ENCODE measurements around the gene UBAP2L.

UBAP2L gene

DNA sequence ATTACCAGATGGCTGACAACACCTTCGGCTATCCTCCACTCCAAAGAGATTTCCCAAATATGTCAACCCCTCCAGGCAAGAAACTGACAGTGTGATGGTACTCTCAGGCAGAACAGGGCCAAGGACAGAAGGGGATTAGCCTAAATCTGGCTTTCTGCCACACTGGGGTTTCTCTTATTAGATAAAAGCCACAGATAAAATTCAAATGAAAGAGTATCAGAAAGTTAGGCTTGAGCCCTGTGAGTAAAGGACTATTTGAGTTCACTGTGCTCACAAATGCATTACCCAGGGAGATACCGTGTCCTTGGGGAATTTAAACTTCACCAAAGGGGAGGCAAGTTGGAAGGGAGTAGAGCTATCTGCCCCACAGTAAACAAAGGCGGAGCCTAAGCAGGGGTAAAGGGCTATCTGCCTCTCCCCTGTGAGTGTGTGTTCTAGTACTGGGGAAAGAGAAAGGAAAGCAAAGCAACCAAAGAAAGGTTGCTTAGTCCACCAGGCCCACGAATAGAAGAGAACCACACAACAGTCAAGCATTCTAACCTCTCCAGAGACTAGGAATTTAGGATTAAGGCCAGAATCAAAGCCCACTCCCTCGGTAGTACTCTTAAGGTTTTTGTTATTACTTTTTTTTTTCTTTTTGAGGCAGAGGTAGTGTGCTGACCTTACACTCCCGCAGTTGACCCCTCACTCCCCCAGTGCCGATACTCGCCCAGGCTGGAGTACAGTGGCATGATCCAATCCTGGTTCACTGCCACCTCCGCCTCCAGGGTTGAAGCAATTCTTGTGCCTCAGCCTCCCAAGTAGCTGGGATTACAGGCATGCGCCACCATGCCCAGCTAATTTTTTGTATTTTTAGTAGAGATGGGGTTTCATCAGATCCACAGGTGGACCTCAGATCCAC lies 41.6 kb upstream of the UBAP2L start:
- TF ChIP-seq, protein P1, sequence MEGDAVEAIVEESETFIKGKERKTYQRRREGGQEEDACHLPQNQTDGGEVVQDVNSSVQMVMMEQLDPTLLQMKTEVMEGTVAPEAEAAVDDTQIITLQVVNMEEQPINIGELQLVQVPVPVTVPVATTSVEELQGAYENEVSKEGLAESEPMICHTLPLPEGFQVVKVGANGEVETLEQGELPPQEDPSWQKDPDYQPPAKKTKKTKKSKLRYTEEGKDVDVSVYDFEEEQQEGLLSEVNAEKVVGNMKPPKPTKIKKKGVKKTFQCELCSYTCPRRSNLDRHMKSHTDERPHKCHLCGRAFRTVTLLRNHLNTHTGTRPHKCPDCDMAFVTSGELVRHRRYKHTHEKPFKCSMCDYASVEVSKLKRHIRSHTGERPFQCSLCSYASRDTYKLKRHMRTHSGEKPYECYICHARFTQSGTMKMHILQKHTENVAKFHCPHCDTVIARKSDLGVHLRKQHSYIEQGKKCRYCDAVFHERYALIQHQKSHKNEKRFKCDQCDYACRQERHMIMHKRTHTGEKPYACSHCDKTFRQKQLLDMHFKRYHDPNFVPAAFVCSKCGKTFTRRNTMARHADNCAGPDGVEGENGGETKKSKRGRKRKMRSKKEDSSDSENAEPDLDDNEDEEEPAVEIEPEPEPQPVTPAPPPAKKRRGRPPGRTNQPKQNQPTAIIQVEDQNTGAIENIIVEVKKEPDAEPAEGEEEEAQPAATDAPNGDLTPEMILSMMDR (IDR thresholded peaks at IDR 0.05; ENCODE audit: insufficient read depth, low read depth, low read length, missing control alignments): no peak
- DNase-seq (ENCODE audit: low read depth): no peak

DNA sequence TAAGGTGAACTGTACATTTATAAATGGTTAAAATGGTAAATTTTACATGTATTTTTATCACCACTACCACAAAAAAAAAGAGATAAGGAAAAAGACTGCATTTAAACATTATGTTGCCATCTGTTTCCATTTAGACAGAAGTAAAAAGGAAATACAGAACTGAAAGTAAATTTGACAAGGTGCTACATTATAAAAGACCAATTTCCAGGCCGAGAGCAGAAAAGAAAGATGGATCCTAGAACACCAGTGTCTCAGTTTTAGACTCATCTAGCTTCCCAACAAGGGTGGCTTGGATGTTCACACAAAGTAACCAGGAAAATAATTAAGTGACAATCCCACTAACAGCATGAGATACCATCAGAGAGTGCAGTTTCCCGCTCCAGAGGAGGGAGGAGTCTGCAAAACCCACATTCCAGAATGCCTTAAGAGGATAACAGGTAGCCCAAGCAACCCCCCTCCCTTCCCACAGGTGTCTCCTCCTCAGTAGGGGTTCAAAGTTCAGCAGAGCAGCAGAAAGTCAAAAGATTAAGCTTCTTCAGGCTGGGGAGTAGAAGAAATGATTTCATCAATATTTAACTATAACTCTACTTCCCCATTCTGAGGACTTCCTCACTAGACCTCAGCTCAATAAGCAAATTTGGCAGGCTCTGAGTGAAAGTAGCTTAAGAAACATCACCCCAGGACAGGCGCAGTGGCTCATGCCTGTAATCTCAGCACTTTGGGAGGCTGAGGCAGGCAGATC lies 40.6 kb upstream of the UBAP2L start:
- no peak overlapping the region for H3K4me3 ChIP-seq (ENCODE audit: low read length)
- no peak for DNase-seq (ENCODE audit: low read depth)
- TF ChIP-seq, protein P1 (IDR thresholded peaks at IDR 0.05; ENCODE audit: insufficient read depth, low read depth, low read length, missing control alignments): no peak

More for the DNA sequence above, 41.6 kb upstream of the UBAP2L start:
- no peak overlapping the region for H3K4me3 ChIP-seq (ENCODE audit: low read length)

DNA sequence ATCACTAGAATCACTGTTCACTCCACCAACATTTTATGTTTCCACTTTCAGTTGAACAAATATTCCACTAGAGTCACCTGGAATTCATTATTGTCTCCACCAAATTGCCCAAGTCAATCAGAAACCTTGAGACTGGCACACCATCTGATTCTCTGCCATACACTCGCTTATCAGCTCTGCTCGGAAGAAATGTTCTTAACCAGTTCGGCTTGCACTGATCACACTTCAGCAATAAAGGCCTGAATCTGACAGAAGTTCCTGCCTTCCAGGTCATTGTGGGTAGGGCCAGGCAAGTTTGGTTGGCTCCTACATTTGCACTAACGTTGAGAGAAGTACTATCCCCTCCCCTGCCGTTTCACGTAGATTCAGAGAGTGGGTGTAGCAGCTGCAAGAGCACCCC lies 38.8 kb upstream of the UBAP2L start:
- DNase-seq (ENCODE audit: low read depth): no peak
- peak overlapping the region; percentile 96 for H3K4me3 ChIP-seq (ENCODE audit: low read length)
- TF ChIP-seq, protein P1 (IDR thresholded peaks at IDR 0.05; ENCODE audit: insufficient read depth, low read depth, low read length, missing control alignments): no peak

DNA sequence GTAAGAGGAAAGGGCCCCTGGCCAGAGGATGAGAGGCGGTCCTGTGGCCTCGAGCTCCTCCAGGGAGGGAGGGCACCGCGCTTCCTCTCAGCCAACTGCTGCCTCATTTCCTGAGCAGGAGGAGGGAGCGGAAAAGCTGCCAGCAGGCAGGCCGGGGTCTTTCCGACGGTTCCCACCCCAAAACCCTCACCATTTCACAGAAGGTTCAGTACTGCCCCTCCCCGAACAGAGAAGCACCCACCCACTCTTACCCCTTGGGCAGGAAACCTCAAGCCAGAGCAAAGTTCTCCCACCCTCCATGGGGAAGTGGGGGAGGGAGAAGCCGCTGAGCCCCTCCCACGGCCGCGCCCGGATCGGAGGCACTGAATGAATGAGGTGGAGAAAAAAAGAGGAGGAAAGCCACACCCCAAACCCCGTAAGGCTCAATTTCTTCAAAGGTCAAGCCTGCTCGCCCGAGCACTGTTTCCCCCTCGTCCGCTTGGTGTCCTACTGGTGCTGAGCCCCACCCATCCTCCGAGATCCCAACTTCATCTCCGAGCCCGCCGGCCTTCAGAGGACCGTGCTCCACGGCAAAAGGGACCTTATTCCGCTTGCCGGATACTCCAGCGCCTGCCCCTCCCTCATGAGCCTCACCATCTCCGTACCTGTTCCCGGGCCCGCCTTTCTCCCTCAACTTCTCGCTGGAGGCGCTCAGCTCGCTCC lies 38.3 kb upstream of the UBAP2L start:
- TF ChIP-seq, protein P1 (IDR thresholded peaks at IDR 0.05; ENCODE audit: insufficient read depth, low read depth, low read length, missing control alignments): no peak
- DNase-seq (ENCODE audit: low read depth): peak; percentile 80
- peak overlapping the region; percentile 96 for H3K4me3 ChIP-seq (ENCODE audit: low read length)

DNA sequence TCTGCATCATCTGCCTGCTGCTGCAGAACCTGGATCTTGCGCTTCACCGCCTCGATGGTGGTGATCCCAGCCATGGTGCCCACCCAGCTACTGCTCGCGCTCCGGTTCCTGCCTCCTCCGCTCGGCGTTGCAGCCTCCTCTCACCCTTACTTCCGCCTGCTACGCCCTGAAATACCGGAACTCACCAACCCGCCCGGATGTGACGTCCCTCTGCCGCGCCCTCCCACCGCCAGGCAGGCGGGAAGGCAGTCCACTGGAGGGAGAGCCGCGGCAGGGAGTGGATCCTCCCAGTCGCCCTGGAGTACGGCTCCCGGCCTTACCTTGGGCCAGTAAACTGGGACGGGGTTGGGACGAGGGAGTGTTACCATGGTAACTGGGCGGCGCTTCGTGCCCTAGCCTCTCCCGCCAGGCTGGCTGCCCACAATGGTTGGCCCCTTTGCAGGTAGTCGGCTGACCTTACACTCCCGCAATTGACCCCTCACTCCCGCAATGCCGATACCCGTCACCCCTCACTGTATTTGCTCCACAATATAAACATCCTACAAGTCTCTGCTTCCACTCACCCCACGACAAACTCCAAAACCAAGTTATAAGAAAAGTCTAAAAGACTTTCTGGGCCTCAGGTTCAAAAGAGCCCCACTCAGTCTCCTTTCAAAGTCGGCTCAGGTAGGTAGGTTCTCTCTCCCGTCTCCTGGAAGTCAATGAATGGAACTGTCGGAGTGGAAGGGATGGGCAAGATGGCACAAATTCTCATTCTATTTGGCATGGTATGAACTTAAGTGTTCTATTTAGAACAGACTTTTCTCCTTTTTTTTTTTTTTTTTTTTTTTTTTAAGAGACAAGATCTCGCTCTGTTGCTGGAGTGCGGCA lies 37.5 kb upstream of the UBAP2L start:
- H3K4me3 ChIP-seq (ENCODE audit: low read length): peak overlapping the region; percentile 96
- DNase-seq (ENCODE audit: low read depth): peak; percentile 98
- TF ChIP-seq, protein P1 (IDR thresholded peaks at IDR 0.05; ENCODE audit: insufficient read depth, low read depth, low read length, missing control alignments): no peak

DNA sequence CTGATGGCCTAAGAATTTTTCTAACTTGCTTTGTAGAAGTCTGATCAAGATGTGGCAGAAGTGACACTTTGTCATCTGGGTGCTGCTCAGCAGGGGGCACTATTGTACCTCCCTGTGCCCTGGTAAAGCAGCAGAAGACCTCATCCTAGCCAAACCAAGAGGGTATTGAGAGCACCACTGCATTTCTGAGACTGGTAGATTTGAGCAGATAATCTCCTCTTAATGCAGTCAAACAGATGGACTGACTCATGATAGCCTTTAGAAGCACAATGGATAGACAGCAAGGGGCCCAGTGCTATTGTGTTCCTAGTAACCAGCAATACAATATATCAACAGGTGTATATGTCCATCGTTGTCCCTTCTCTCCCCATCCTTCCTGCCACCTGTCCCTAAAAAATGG lies 34.6 kb upstream of the UBAP2L start:
- peak; percentile 80 for DNase-seq (ENCODE audit: low read depth)
- TF ChIP-seq, protein P1 (IDR thresholded peaks at IDR 0.05; ENCODE audit: insufficient read depth, low read depth, low read length, missing control alignments): peak; percentile 82
- no peak overlapping the region for H3K4me3 ChIP-seq (ENCODE audit: low read length)
